GM12865 (cell line): ENCODE measurements around the gene SPATA31C2.

ENCODE experiments used
- DNase-seq: peaks from one replicate; pipeline ENCODE4 v3.0.0; 2010; ENCODE audit warnings: low read depth
- H3K4me3 ChIP-seq: 2 replicates; pipeline ENCODE4 v1.5.1; 2011; ENCODE audit warnings: mild to moderate bottlenecking, low read depth, low read length, control low read depth
- CTCF ChIP-seq: IDR thresholded peaks from 2 replicates; pipeline ENCODE4 v1.5.1; 2011; ENCODE audit warnings: low read length, control low read depth, low read depth, inconsistent platforms; ENCODE audit not compliant: insufficient read depth; ENCODE audit errors: missing control alignments

The SPATA31C2 gene

GRCh38 chr9:88179062-88179521 lies 40.8 kb upstream of the SPATA31C2 start:
- no peak overlapping the region for H3K4me3 ChIP-seq
- no peak for DNase-seq
- no peak for TF ChIP-seq CTCF

DNA sequence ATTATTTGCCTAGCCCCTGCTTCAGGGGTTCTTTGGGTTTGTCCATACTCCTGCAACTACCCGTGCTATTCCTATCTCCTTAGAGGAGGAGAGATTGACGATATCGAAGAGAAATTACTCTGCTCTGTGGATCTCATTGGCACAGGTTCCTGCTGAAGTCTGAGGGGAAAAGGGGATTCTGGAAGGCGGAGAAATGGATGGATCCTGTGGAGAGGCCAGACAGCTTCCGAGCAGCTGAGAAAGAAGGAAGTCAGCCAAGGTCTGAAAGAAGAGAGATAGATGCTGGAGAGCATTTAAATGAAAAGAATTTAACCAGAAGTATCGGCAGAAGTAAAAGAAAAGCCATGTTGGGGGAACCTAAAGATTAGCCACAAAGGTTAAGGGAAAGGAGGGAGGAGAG lies 40.4 kb upstream of the SPATA31C2 start:
- no peak for DNase-seq
- H3K4me3 ChIP-seq: no peak overlapping the region
- no peak for TF ChIP-seq CTCF

DNA sequence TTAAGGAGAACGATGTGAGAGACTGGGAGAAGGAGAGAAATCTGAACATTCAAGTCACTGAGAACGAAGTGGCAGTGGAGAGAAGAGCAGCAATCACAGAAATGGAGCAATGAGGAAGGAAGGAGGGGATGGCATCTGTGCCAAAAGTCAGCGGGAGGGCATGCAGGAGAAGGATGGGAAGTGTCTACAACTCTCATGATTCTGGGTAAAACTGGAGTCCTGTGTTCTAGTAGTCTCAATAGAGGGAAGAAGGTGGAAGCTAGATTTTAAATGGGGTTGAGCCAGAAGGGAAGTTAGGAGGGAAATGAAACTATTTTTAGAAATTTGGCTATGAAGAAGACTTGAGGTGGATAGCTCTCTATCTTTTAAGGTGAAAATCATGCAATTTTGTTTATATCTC lies 39.1 kb upstream of the SPATA31C2 start:
- no peak for DNase-seq
- TF ChIP-seq CTCF: no peak
- no peak overlapping the region for H3K4me3 ChIP-seq

- TF ChIP-seq CTCF: no peak
- no peak for DNase-seq
- H3K4me3 ChIP-seq: no peak overlapping the region
These were observed 36.0 kb upstream of the SPATA31C2 start for GRCh38 chr9:88174324-88174723.

GRCh38 chr9:88173378-88173999 lies 35.2 kb upstream of the SPATA31C2 start:
- no peak overlapping the region for H3K4me3 ChIP-seq
- peak; percentile 40 for TF ChIP-seq CTCF
- DNase-seq: peak; percentile 53

GRCh38 chr9:88169700-88170099 lies 31.4 kb upstream of the SPATA31C2 start:
- no peak for TF ChIP-seq CTCF
- H3K4me3 ChIP-seq: no peak overlapping the region
- DNase-seq: no peak

DNA sequence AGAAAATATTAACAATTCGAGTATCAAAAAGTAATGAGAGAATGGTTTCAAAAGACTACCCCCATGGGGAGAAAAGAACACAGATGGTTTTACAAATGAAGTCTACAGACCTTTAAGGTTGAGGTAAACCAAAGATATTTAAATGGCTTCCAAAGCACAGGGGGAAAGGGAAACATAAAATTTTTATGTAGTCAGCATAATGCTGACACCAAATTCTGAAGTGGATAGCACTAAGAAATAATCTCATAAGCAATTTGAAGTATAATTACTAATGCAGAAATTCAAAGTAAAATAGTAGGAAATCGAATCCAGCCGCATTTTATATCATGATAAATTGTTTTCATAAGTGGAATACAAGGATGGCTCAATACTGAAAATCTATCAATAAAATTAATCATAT lies 30.3 kb upstream of the SPATA31C2 start:
- H3K4me3 ChIP-seq: no peak overlapping the region
- no peak for DNase-seq
- no peak for TF ChIP-seq CTCF
